Hepatocyte (in vitro differentiated cells): ENCODE measurements around the gene PTPN13.

Source experiments
- CTCF ChIP-seq: fragments of 200-600 bp; sonication (generic); IDR thresholded peaks from 2 replicates; pipeline ENCODE4 v1.5.1; 2016; ENCODE audit warnings: antibody characterized with exemption, mild to moderate bottlenecking; ENCODE audit not compliant: poor library complexity
- EZH2 ChIP-seq: fragments of 200-600 bp; sonication (generic); IDR thresholded peaks from 2 replicates; pipeline ENCODE4 v1.6.1; 2016; ENCODE audit warnings: antibody characterized with exemption, mild to moderate bottlenecking, borderline replicate concordance
- EZH2phosphoT487 ChIP-seq: fragments of 200-600 bp; sonication (generic); IDR thresholded peaks from one replicate; pipeline ENCODE4 v1.6.1; 2018; ENCODE audit warnings: antibody characterized with exemption, mild to moderate bottlenecking, low read depth, moderate library complexity; ENCODE audit not compliant: unreplicated experiment, severe bottlenecking

- TF ChIP-seq CTCF (no peak), EZH2 (no peak), EZH2phosphoT487 (no peak)
Observed at GRCh38 chr4:86653237-86653865, 59.2 kb downstream of the PTPN13 start.
